Skin epidermis (tissue), 12 donors: ENCODE measurements around the gene GALNT2.

Experiments used
- H3K27ac ChIP-seq, 21 experiments: fragments of 200-600 bp; sonication (generic) in 11 of 21; one replicate each; pipeline ENCODE4 v1.5.0; 2020; ENCODE audit warnings: mild to moderate bottlenecking in 3 of 21, inconsistent platforms in 2 of 21, moderate library complexity in 2 of 21
- H3K4me3 ChIP-seq, 7 experiments: fragments of 200-600 bp; sonication (generic) in 2 of 7; one replicate each; pipeline ENCODE4 v1.5.0; 2020; ENCODE audit warnings: inconsistent platforms in 2 of 7, mild to moderate bottlenecking in 2 of 7, moderate library complexity in 1 of 7

GALNT2 gene

GRCh38 chr1:230105754-230106625, 39.0 kb downstream of the GALNT2 start:
- no peak overlapping the region for H3K4me3 ChIP-seq
- H3K27ac ChIP-seq, result peak overlapping the region in 9 of 21 experiments; percentile 1 to 78 (median 56)

DNA sequence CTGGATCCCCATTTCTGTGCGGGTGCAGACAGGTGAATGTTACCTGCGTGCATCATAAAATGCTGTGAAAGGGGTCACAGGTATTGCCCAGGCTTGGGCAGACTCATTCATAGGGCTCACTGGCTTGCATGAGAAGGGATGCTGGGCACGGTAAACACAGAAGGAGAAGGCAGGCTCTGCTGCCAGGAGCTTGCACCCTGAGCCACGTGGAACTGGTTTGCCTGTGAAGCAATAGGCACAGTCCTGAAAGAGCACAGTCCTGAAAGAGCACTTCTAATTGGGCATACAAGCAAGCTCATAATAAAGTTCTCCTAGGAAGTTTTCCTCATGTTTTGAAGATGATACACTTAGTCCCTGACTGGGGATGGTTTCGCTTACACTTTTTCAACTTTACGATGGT, 40.9 kb downstream of the GALNT2 start:
- Histone ChIP-seq H3K4me3 (no peak overlapping the region), H3K27ac (no peak overlapping the region)

GRCh38 chr1:230108580-230108979, 41.5 kb downstream of the GALNT2 start:
- Histone ChIP-seq H3K27ac (no peak overlapping the region), H3K4me3 (no peak overlapping the region)

DNA sequence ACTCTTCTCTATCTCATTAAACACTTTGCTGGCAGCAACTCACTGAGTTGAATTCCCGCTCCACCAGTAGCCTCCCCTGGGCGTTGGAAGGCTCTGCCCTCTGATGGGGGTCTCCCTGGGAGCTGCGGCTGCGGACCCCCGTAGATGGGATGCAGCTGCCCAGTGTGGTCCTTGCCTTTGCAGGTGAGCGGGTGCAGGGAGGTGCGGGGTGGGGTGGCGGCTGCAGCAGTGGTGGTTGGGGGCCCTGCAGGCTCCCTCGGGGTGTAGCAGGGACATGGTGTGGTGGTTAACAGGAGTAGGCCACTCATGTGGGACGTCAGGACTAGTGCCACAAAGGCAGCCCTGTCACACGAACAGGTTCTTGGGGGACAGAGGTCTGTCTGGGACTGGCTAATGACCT, 42.0 kb downstream of the GALNT2 start:
- Histone ChIP-seq H3K4me3 (no peak overlapping the region), H3K27ac (no peak overlapping the region)

DNA sequence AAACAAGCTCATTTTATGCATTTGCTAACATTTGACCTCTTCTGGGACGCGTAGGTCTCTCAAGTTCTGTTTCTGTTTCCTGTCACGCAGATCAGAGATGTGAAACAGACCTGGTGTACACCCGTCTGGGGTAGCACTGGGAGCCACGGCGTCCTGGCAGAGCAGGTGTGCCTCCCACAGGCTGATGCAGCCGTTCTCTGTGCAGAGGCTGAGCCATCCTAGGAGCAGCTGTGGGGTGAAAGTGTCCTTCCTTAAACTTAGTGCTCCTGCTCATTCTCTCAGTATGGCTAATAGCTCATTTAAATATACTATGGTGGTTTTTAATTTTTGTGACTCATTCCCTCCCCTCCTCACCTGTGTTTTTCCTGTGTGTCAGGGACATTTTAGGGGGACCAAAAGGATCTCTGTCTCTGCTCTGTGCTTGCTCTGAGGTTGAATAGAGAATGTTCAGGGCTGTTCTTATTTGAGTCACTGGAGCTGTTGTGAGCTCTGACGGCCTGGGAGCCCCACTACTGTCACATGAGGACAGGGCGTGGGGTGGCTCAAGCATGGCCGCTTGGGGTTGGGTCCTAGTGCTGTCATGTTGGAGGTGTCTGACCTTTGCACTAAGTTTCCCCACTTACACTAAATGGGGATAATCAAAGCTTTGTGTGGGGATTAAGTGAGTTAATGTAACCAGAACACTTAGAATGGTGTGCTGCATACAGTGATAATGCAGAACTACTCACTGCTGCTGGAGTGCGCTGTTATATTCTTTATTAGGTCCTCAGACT, 43.0 kb downstream of the GALNT2 start:
- H3K27ac ChIP-seq, result no peak overlapping the region
- no peak overlapping the region for H3K4me3 ChIP-seq

DNA sequence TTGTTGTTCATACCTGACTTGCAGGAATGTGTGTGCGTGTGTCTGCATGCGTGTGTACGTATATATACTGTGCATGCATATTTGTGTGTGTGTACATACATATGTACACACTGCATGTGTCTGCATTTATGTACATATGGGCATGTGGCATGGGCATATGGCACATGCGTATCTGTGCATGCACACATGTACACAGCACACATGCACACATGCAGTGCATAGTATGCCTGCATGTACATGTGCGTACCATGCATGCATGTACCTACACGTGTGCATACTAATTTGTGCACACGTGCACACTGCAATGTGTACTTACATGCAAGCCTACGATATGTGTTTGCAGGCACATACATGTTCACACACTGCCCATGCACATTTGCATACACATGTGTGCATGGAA, 43.9 kb downstream of the GALNT2 start:
- H3K27ac ChIP-seq, result no peak overlapping the region
- H3K4me3 ChIP-seq, result no peak overlapping the region

- peak overlapping the region in 2 of 21 experiments; percentile 22 to 46 for H3K27ac ChIP-seq
- H3K4me3 ChIP-seq, result no peak overlapping the region
These were observed 45.2 kb downstream of the GALNT2 start for GRCh38 chr1:230112131-230112701.

DNA sequence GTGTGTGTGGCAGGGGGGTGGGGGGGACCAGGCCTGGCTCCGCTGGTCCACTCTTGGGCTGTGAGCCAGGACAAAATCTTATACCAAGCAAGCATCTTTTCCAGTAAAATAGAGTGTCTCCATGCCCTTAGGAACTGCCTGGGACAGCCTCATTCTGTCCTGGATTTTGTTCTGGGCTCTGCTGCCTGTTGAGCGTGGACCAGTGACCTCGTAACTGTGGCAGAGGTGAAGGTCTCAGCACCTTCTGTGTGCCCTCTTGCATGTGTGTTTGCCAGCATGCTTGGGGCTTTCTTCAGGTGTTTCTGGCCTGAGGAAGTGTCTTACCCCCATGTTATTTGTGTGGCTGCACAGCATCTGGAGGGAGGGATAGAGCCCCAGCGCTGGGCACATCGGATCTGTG, 45.7 kb downstream of the GALNT2 start:
- H3K4me3 ChIP-seq, result no peak overlapping the region
- peak overlapping the region in 4 of 21 experiments; percentile 22 to 64 (median 39) for H3K27ac ChIP-seq

DNA sequence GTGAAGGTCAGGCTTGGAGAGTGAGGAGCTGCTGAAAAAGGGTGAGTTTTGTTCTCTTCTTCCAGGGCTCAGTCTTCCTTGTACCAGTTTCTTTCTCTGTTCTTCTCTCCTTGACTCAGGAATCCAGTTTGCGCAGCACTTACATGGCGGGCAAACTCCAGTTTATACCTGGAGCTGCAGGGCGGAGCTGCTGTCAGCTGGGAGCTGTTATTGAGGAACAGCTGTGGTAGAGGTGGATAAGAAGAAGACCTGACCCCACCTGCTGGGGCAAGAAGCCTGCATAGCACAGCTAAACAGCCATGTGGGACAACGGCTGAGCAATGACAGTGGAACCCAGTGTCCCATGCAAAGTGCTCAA, 46.2 kb downstream of the GALNT2 start:
- Histone ChIP-seq H3K4me3 (no peak overlapping the region), H3K27ac (peak overlapping the region in 3 of 21 experiments; percentile 22 to 64 (median 32))

DNA sequence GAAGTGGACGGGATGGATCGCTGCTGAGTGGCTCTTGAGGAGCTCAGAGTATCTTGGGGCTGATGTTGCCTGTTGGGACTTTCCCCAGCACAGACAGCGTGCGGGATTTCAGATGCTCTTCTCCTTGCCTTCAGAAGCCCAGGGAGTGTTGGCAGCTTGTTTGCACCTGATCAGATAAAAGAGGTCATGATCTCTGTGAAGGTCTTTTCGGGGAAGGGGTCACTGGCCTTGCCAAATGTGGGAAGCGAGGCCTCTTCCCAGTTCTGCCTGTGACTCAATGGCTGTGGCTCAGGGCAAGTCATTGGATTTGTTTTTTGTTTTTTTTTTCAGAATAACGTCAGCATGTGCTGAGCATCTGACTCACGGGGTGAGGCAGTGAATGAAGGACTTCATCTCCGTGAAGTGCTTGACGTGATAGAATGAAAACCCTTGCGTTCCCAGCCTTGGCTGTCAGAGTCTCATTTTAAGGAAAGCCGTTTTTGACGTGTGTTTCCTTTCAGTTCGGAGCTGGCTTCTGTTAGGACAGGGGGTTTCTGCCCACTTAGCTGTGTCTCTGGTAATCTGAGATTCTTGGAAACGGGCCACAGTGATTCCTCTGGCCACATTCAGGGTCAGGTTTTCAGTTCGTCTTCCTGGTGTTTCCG, 46.7 kb downstream of the GALNT2 start:
- H3K27ac ChIP-seq, result peak overlapping the region in 5 of 21 experiments; percentile 11 to 64 (median 32)
- no peak overlapping the region for H3K4me3 ChIP-seq

DNA sequence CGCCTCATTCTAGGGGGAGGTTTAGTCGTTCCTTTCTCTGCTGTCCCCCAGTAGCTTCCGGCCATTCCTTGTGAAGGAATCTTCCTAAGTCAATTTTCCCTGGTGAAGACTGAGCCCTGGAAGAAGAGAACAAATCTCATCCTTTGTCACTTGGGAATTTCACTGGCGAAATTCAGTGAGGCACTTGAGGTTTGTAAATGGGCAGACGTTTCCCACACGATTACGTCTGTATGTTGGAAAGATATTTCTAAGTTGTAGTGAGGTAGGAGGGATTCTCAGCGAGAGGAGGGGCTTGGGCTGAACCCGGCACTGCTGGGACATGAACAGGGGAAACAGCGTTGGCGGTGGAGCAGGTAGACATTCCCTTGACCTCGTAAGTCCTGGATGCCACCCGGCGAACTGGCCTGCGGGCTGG, 47.2 kb downstream of the GALNT2 start:
- Histone ChIP-seq H3K4me3 (no peak overlapping the region), H3K27ac (peak overlapping the region in 5 of 21 experiments; percentile 3 to 43 (median 15))

- Histone ChIP-seq H3K4me3 (no peak overlapping the region), H3K27ac (no peak overlapping the region)
These were observed 50.7 kb downstream of the GALNT2 start for GRCh38 chr1:230117694-230118093.

DNA sequence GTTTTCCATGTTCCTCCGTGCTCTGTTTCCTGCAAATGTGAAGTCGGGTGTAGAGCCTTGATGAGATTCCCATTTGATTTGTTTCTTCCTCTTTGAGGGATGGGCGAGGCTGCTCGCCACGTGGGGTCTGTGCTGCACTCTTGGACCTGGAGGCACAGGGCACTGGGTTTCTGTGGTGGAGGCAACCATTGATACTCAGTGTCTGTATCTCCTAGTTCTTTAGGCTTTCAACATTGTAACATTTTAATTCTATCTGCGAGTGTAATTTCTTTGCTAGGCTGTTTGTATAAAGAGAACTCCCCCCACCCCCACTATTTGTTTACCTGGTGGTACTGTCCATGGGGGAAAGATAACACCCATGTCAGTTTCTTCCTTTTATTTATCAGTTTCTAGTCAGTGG, 52.3 kb downstream of the GALNT2 start:
- H3K4me3 ChIP-seq, result no peak overlapping the region
- H3K27ac ChIP-seq, result no peak overlapping the region

- no peak overlapping the region for H3K4me3 ChIP-seq
- H3K27ac ChIP-seq, result peak overlapping the region in 2 of 21 experiments; percentile 59 to 74
These were observed 53.4 kb downstream of the GALNT2 start for GRCh38 chr1:230120289-230120920.

DNA sequence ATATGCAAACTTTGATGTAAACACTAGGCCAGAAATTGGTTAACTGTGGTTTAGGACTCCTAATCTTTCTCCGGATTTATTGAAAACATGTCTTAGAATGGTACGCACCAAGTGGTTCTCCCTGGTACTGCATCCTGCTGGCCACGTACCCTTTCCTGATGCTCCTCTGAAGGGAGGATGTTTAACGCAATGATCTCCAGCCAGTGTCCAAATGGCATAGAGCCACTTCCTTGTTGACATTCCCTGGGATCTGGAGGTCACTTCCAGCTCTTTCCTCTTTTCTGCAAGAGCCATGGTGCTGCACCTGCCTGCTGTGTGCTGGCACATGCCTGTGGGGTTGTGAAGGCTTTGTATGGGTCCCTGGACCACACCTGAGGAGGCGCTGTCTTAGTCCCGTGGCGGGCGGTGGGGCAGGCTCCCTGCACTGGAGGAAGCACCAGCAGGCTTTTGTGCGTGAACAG, 53.9 kb downstream of the GALNT2 start:
- peak overlapping the region in 2 of 21 experiments; percentile 59 to 74 for H3K27ac ChIP-seq

DNA sequence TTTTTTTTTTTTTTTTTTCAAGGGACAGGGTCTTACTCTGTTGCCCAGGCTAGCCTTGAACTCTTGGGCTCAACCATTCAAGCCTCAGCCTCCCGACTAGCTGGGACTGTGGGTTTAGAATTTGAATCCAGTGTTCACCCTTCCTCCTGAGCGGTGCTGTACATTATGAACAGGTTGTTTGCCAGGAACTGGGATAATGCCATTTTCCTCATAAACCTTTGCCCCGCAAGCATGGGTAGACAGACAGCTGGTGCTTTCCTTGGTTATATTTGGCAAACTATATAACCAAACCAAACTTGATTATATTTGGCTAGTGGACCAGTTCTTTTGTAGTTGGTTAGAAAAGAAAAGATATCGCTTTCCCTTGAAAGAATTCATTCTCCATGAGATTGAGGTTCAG, 54.9 kb downstream of the GALNT2 start:
- no peak overlapping the region for H3K27ac ChIP-seq
- no peak overlapping the region for H3K4me3 ChIP-seq

More for the DNA sequence above, 53.9 kb downstream of the GALNT2 start:
- H3K4me3 ChIP-seq, result no peak overlapping the region

GRCh38 chr1:230122366-230123279, 55.6 kb downstream of the GALNT2 start:
- peak overlapping the region in 1 of 21 experiments; percentile 7 for H3K27ac ChIP-seq
- no peak overlapping the region for H3K4me3 ChIP-seq
